HG03139 (cell line): ENCODE data around the gene PLCD3.

Source experiments
- ATAC-seq: cut with Tn5 transposase; IDR thresholded peaks from one replicate; pipeline ENCODE4 v1.9.1; 2021; ENCODE audit not compliant: unreplicated experiment

PLCD3 gene

DNA sequence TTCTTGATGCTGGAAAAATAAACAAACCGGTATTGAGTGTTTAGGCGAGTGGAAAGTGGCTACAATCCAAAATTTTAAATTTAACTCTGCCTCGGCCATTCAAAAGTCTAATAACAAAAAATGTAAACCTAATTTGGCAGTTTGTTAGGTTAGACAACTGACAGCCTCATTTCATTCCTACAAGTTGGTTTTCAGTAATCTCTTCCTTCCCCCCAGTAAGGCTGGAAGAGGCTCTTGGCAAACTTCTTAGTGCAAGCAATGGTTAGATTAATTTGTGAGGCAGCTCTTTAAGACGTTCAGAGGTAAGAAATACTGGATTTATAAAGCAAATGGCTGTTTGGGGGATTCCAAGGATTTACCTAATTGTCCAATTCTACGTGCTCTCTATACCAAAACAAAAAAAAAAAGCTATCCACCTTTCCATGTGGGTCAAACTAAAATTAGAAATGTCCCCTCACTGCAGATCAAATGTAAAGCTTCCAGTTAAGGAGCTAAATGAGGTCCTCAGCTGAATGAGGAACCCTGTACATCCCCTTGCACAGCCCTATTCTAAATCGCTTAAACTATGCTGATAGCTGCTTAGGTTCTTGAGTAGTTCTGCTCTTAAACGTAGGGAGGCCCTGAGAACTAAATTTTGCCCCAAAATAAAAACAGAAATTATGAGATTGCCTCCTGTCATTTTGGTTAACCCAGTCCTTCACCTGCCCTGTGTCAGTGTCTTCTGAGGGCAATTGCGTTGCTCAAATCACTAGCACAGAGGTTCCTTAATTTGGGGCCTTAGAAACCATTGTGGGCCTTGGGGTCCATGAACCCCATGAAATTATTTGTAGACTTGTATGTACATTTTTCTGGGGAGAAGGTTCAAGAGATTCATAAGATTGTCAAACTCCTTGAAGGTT lies 18.8 kb upstream of the PLCD3 start:
- no peak for ATAC-seq

DNA sequence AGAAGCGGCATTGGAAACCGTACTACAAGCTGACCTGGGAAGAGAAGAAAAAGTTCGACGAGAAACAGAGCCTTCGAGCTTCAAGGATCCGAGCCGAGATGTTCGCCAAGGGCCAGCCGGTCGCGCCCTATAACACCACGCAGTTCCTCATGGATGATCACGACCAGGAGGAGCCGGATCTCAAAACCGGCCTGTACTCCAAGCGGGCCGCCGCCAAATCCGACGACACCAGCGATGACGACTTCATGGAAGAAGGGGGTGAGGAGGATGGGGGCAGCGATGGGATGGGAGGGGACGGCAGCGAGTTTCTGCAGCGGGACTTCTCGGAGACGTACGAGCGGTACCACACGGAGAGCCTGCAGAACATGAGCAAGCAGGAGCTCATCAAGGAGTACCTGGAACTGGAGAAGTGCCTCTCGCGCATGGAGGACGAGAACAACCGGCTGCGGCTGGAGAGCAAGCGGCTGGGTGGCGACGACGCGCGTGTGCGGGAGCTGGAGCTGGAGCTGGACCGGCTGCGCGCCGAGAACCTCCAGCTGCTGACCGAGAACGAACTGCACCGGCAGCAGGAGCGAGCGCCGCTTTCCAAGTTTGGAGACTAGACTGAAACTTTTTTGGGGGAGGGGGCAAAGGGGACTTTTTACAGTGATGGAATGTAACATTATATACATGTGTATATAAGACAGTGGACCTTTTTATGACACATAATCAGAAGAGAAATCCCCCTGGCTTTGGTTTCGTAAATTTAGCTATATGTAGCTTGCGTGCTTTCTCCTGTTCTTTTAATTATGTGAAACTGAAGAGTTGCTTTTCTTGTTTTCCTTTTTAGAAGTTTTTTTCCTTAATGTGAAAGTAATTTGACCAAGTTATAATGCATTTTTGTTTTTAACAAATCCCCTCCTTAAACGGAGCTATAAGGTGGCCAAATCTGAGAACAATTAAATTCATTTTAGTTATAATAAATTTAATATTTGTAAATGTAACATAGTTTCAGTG lies 17.7 kb upstream of the PLCD3 start:
- no peak for ATAC-seq

DNA sequence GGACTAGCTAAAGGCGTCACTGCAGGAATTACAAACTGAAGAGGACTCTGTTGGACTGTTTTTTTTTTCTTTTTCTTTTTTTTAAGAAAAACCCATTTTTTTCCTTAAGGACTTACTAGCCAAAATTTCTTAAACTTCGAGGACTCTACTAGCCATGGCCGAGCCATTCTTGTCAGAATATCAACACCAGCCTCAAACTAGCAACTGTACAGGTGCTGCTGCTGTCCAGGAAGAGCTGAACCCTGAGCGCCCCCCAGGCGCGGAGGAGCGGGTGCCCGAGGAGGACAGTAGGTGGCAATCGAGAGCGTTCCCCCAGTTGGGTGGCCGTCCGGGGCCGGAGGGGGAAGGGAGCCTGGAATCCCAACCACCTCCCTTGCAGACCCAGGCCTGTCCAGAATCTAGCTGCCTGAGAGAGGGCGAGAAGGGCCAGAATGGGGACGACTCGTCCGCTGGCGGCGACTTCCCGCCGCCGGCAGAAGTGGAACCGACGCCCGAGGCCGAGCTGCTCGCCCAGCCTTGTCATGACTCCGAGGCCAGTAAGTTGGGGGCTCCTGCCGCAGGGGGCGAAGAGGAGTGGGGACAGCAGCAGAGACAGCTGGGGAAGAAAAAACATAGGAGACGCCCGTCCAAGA lies 16.8 kb upstream of the PLCD3 start:
- no peak for ATAC-seq

DNA sequence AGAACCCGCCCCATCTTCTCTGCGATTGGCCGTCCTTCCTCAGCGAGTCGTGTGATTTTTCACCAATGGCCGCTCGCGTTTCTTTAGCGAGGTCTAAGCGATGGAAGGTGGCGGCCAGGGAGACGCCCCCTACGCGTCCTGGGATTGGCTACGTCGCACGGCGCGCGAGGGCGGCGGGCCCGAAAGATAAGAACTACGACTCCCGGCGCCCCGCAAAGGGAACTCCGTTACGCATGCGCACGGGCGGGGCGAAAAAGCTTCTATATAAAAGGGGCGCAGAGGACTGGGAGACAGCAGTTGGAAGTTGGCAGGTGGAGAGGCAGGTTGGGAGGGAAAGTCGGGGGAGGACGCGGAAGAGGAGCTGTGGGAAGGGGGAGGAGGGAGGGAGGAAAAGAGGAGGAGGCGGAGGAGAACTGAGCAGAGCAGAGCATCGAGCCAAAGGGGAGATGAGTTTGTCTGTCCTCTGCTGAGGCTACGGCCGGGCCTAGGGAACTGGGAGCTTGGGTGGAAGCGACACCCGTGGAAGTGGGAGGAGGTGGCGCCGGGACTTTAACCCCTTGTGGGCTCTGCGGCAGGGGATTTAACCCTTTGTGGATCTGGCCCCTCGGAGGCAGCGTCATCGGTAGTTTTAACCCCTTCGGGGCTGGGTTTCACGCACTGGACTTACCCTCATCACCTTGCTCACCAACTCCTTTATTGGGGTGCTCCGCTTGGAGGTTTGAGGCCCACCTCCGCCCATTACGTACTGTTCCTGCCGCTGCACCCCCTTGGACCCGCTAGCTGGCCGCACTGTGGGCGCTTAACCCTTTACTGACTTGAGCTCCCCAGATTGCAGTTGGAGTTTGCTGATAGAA lies 16.1 kb upstream of the PLCD3 start, which contains the start of gene HEXIM1:
HEXIM1 (plus strand) TSS at position 293 of the 854 bp plus-strand sequence. CDS start 716 bp downstream, outside the sequence.
- ATAC-seq, result peak; percentile 65

DNA sequence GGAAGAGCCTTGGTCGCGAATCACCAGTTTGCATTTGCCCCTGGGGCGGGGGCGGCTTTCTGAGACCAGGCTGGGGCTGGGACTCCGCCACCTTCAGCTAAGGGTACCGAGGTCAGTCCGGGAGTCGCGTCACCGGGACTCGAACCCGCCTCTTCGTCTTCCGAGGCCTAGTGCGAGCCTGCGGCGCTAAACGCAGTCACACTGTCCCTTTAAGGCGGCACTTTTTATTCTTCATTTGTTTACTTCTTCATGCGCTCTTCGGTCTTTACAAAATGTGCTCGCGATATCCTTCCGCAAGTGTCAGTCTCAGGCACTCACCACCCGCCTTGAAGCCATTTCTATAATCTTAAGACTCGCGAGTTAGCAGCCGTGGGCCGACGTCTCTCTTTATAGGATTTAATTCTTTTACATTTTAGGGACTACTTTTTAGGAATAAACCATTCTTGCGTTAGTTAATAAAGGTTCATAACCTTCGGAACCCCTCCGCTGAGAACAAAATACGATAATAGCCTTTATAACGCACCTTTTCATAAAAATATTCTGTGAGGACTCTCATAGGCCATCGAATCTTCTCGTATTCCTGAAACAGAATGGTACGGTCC lies 15.4 kb upstream of the PLCD3 start:
- ATAC-seq, result peak; percentile 24

DNA sequence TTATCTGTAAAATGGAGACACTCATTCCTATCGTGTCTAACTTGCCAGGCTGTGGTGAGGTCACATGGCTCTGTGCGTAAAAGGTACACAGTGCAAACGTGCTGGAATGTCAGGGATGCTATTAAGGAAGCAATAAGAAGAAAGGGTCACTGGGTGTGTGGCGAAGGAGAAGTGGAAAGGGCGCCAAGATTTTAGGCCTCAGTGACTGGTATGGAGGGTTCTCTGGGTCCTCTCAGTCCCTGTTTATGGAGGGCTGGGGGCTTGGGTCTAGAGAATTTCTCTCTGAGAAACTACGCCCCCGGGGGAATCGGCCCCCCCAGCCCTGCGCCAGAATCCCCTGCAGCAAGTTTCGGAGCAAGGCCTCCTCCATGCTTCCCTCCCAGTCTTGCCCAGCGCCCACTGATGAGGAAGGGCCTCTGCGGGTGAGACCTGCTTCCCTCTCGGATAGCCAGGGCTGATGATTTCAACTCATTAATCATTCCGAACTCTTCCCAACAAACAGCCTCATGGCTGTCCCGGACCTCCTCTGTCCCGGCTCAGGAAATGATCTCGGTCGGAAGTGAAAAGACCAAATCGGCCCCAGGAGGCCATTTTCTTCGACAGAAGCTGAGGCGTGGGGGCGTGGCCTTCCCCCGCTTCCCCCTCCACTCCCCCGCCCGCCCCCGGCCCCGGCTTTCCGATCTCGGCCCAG lies 14.7 kb upstream of the PLCD3 start:
- ATAC-seq, result peak; percentile 5

DNA sequence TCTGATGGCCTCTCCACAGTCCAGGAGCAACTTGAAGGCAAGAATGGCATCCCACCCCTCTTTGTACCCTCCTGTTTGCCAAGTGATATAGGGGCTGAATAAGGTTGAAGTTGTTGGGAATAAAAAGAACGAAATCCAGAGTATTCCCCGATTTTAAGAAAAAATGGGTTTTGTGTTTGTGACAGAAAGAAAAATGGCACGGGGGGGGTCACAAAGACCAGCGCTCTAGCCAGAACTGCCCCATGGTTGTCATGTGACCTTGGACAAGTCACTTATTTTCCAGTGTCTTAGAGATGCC lies 14.2 kb upstream of the PLCD3 start:
- ATAC-seq, result no peak

DNA sequence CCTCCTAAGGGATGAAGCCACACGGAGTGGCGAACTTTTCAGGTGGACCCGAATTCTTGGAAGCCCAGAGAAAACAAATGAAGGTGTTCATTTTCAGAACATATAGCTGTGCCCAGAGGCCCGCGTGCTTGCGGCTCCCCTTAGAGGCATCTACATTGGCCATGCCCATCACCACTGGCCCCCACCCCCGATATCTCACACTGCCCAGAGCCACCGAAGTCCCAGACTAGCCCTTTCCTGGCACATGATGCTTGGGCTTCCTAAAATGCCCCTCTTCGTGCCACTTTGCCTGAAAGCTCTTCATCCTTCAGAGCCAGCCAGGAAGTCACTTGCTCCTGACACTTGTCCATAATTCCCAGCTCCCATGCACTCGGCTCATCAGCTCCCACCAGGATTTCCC lies 13.9 kb upstream of the PLCD3 start:
- ATAC-seq, result no peak

DNA sequence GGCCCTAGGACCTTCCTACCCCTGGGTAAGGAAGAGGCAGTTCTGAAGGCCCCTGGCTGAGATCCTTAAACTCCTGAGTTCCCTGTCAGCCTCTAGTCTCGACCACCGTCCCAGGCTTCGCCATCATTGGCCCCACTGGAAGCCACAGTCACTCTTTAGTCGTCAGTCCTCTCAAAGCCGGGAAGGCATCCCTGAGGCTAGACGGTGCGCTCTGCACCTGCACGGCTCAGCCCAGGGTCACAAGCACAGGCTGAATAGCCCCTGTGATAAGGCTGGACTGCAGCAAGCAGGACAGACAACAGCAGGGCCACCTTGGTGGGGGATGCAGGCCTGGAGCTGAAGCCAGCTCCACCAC lies 12.7 kb upstream of the PLCD3 start:
- ATAC-seq, result no peak

DNA sequence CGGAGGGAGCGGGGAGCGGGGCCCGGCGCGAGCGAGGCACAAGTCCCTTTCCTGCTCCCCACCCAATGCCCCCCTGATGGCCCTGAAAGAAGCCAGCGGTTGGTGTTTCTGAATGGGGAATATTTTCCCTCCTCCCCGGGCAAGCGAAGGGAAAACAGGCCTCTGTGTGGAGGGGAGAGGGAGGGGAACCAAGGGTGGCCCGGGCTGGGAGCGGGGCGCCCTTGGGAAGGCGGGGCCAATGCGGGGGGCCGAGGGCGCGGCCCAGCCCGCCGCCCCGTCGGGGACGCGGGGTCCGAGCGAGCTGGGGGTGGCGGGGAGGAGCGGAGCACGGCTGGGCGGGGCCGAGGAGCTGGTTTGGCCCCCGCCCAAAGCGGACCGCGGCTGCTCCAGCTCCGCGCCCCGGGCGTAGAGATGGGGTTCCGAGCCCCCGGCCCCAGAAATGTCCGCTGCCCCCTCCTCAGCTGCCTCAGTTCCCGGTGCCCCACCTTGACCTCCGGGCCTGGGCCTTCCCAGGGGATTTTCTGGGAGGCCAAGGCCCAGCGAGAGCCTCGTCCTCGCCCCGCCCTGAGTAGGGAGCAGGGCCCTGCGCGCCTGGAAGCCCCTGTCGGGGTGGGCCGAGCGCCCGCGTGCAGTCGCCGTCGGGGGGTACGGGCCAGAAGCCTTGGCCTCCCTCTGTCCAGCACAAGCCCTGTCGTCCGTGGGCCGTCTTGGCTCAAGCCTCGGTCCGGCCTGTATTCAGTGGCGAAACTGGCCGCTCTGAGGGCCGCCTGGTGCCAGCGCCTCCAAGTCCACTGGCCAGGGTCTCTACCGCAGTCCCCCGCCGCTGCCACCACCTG lies 12.1 kb upstream of the PLCD3 start:
- no peak for ATAC-seq

DNA sequence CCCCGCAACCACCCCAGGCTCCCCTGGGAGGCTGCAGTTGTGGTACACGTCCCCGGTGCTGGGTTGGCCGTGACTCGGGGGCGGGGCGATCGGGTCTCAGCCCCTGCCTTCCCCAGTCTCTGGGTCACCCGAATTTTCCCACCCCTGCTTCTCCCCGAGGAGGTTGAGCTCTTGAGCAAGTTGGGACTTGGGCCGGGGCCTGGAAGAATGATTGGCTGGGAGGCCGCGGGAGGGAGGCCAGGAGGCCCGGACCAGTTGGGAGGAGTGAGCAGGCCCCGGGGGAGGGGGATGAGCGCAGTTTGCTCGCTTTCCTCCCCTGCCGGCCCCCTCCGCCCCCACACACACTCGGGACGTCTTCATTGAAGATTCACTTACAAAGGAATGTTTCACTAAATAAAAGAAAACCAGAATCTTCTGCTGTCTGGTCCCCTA lies 11.5 kb upstream of the PLCD3 start:
- ATAC-seq, result no peak

DNA sequence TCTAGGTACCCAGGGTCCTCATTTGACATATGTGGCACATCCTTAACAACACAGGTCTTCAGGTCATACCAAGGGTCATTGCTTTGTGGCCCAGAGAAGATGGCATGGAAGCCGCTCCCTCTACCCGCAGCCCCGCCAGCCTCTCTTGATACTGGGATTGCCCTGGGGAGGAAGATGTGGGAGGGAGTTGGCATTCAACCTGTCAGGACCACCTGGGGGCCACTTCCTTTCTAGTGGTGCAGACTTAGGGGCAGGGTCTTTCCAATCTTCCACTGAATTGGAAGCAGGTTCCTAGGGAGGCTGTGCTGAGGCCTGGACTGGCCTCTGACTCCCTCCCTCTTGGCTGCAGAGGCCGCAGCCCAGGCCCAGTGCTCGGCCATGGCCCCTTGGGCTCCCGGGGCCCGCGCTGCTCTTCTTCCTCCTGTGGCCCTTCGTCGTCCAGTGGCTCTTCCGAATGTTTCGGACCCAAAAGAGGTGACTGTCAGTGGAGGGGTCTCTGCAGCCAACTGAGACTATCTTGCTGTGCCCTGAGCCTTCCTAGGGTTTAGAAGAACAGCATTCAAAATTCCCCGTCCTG lies 10.9 kb upstream of the PLCD3 start:
- ATAC-seq, result no peak

DNA sequence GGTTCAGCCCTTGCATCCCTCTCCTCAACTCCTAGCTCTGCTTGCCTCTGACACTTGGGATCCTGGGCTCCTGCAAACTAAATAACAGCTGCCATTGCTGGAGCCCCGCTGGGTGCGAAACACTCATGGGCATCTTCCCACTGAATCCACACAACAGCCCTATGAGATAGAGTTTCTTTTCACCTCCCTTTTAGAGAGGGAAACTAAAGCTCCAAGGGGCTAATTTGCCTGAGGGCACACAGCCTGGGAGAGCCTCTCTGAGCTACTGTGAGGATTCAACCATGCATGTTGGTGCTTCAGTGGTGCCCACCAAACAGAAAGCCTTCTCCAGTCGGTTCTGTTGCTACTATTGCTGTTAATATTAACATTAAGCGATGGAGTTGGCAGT lies 7.2 kb upstream of the PLCD3 start:
- no peak for ATAC-seq

DNA sequence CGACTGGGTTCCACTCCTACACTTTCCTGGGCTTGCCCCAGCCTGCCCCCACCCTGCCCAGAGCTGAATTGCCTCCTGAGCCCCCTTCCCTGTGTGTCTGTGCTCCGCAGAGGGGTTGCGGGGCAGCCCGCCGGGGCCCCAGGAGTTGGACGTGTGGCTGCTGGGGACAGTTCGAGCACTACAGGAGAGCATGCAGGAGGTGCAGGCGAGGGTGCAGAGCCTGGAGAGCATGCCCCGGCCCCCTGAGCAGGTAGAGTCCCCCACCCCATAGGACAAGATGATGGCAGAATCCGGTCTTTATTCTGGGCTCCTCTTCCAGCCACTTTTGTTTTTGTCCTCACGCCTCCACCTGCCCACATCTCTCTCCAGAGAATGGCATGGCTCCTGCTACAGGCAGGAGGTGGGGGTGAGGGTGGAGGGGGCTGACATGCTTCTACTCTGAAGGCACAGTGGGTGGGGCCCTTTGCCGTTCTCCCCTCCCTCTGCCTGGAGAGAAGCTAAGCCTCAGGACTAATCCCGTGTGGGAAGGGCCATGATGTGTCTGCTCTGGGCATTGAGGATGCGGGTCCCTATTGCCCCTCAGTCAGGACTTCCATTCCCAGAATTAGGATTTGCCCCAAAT lies 6.7 kb upstream of the PLCD3 start:
- ATAC-seq, result no peak

DNA sequence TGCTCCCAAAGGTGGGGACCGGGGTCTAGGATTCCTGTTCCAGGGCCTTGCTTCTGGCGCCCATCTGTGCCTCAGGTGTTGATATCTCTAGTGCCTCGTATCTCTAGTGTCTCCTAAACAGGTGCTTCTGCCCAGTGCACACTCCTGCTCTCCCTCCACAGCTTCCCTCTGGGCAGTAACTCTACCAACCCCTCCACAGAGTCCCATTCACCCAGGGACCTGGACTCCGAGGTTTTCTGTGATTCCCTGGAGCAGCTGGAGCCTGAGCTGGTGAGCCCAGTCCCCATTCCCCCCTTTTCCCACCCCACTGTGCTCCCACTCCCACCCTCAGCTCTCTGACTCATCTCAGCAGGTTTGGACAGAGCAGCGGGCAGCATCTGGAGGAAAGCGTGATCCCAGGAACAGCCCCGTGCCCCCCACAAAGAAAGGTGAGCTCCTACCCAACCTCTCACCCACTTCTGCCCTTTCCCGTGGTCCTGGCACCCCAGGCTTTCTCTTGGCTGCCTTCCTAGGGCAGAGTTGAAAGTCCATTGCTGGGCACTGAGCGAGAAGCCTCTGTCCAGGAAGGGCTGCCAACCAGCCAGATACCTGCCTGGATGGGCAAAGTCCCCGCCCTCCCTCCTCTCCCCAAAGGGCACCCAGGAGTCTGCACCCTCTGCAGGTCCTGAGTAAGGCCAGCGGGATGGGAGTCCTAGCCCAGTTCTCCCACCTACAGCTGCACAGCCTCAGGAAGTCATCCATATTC lies 5.4 kb upstream of the PLCD3 start:
- ATAC-seq, result no peak

DNA sequence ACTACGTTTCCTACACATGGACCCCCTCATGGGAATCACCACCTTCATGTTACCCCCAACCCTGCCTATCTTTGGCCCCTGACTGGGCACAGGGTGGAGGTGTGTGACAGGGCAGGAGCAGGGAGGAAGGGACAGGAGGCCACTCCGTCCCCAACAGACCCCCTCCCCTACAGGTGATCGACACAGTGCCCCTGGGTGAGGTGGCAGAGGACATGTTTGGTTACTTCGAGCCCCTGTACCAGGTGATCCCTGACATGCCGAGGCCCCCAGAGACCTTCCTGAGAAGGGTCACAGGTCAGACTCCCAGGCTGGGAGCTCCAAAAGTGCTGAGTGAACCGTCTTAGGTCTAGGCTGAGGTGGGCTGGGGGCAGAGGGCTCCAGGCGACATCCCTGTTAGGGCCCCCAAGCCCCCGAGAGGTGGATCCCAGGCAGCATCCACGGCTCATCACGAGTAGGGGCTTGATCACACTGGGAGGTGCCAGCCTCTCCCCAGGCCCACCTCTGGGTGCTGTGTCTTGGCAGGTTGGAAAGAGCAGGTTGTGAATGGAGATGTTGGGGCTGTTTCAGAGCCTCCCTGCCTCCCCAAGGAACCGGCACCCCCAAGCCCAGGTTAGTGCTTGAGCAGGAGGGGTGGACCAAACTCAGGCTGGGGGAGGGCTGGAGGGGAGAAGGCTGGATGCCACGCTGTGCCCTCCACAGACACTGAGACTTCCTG lies 4.7 kb upstream of the PLCD3 start:
- no peak for ATAC-seq
